Erythroblast (primary cell): ENCODE data around the gene FALEC.
"Not testable (repeated sequence)": the region's sequence is repeated elsewhere in the genome, so short reads cannot be mapped to it uniquely, and the experiment has no call there.

Experiments
- DNase-seq, 2 experiments: peaks; one replicate each; lab custom pipeline; 2025; lab: John Stamatoyannopoulos, UW
- GATA1 ChIP-seq: IDR thresholded peaks from 2 replicates; pipeline ENCODE4 v1.6.1; 2011; ENCODE audit warnings: low read depth, mild to moderate bottlenecking, control low read depth, low read length, moderate library complexity
- POLR2A ChIP-seq: IDR thresholded peaks from 2 replicates; pipeline ENCODE4 v1.6.1; 2011; ENCODE audit warnings: mild to moderate bottlenecking, low read length

Gene FALEC

DNA sequence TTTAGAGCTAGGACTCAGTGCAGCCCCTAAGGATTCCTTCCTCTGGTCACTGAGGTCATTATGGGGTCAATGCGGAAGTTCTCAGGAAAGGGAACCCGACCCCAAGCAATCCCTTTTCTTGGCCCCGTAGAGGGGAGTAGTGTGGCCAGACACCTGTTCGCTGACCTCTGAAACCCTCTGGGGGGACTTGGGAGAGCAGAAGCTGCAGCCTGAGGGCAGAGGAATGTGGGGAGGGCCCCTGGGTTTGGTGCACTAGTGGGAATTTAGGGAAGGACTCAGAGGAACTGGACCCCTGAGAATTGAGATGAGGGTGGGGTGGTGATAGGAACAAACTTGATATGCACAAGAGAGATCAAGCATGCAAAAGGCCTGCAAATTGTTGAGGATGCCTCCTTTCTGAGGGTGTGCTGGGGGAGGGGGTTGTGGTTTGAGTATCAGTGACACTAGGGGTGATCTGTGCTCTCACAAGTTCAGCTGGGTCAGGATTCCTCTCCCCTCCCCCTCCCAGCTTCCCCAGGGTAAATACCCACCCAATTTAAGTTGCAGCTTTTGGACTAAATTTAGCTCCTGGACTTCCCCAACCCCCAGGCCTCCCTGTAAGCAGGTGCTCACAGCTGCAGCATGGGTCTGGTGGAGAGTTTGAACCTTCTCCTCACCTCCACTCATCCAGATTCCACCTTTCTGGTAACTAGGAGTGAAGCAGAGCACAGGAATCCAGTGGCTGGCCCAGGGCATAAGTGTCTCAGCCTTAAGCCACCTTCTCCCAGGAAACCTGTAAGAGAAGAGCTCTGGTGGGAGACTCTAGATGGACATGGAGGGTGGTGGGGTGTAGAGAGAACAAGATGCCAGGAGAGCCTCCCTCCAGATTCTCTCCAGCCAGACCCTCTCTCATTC is 47.1 kb downstream of the FALEC start:
- no peak for TF ChIP-seq GATA1
- TF ChIP-seq POLR2A: no peak

DNA sequence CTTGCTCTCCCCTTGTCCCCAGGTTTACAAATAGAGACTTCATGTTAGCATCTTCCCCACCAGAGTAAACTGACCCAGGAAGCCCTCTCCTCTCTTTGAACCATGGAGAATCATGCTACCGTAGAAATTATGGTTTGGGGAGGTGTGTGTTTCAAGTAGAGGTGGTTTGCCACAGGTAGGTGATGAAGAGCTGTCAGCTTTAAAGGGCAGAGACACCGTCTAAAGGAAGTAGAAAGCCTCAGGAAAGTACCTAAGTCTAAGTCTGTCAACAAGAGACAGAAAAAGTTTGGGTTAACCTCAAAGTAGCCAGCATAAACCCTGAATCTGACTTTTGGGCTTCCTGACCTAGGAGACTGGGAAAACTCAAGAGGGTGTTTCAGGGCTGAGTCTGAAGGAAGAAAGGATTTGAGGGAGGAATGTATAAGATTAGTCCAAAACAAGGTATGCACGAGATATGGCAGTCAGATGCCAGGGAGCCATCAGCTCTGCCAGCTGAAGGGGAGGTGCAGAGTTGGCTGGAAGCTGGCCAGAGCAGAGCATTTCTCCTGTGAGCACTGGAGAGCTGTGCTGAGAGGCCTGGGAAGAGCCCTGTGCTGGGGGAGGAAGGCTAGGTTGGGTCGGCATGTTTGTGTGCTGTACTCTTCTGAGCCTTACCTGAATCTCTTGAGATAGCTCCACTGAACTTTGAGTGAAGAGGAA is 47.9 kb downstream of the FALEC start:
- DNase-seq: peak; percentile 58 to 71
- TF ChIP-seq POLR2A (peak; percentile 51), GATA1 (no peak)

More for the DNA sequence above, 47.1 kb downstream of the FALEC start:
- peak; percentile 51 to 61 for DNase-seq

DNA sequence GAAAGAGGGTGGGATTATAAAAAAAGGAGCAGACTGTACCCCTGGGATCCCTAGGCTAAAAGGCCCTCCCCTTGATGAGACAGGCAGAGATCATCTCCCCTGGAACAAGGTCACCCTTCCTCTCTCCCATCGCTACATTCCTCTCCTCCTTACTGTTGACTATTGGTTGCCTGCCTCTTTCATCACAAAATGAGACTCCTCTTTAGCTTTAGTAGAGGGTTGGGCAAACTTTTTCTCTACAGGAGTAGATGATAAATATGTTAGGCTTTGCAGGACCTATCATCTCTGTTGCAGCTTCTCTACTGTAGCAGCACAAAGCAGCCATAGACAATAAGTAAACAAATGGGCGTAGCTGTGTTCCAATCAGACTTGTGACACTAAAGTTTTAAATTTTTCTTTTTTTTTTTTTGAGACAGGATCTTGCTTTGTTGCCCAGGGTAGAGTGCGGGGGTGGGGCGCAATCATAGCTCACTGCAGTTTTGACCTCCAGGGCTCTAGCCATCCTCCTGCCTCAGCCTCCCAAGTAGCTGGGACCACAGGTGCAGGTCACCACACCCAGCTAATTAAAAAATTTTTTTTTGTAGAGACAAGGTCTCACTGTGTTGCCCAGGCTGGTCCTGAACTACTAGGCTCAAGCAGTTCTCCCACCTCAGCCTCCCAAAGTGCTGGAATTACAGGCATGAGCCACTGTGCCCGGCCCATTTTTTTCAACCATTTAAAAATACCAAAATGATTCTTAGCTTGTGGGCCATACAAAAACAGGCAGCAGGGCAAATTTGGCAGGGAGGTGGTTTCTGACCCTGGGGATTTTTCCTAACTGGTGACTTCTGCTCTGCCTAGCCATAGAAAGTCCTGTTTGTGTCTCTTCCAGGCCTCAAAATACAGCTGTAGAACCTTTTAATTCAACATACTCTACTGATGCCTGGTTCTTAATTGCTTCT is 48.8 kb downstream of the FALEC start:
- DNase-seq: peak; percentile 41 to 73
- no peak for TF ChIP-seq GATA1
- peak; percentile 36 for TF ChIP-seq POLR2A

DNA sequence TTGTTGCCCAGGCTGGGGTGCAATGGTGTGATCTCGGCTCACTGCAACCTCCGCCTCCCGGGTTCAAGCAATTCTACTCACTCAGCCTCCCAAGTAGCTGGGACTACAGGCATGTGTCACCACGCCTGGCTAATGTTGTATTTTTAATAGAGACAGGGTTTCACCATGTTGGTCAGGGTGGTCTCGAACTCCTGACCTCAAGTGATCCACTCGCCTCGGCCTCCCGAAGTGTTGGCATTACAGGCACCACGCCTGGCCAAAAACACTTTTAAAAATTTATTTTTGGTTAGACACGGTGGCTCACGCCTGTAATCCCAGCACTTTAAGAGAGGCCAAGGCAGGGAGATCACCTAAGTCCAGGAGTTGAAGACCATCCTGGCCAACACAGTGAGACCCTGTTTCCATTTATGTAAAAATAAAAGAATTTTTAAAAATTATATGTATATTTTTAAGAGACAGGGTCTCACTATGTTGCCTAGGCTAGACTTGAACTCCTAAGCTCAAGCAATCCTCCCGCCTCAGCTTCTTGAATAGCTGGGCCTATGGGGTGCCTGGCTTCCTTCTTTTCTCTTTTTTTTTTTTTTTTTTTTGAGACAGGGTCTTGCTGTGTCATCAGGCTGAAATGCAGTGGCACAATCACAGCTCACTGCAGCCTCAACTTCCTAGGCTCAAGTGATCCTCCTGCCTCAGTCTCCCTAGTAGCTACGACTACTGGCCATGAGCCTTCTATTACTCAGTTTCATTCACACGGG is 49.9 kb downstream of the FALEC start:
- DNase-seq: not testable (repeated sequence)

DNA sequence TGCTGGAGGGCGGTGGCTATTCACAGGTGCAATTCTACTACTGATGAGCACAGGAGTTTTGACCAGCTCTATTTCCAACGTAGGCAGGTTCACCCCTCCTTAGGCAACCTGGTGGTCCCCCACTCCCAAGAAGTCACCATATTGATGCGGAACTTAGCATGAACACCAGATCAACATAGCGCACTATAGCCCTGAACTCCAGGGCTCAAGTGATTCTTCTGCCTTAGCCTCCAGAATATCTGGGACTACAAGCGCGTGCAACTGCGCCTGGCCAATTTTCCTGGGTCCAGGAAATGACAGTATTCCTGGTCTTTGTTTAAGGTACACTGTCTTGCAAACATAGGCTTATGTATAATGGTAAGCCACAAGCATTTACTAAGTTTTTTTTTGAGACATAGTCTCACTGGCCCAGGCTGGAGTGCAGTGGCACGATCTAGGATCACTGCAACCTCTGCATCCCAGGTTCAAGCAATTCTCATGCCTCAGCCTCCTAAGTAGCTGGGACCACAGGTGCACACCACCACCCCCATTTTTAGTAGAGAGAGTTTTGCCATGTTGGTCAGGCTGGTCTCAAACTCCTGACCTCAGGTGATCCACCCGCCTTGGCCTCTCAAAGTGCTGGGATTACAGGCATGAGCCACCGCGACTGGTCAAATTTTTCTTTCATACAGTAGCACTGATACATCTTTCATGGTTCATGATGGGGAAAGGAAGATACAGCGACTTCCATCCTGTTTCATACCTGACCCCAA is 51.2 kb downstream of the FALEC start:
- TF ChIP-seq POLR2A (no peak), GATA1 (no peak)
- DNase-seq: no peak

DNA sequence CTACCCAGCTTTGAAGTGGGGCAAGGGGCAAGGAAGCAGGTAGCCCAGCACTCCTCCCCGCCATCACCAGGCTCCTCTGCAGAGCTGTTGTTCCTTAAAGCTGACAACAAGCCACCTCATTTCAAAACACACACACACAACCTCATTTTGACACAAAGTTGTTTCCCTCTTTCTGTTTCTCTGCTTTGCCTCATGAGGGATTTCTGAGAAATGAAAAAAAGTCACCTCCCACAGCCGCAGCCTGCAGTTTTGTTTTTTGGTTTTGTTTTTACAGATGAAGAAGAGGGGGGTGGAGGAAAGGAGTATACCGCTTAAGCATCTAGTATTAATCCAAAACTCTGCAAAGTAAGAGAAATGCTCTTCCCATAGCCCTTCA is 51.8 kb downstream of the FALEC start:
- DNase-seq: peak in 1 of 2 experiments; percentile 62
- TF ChIP-seq POLR2A (no peak), GATA1 (no peak)

DNA sequence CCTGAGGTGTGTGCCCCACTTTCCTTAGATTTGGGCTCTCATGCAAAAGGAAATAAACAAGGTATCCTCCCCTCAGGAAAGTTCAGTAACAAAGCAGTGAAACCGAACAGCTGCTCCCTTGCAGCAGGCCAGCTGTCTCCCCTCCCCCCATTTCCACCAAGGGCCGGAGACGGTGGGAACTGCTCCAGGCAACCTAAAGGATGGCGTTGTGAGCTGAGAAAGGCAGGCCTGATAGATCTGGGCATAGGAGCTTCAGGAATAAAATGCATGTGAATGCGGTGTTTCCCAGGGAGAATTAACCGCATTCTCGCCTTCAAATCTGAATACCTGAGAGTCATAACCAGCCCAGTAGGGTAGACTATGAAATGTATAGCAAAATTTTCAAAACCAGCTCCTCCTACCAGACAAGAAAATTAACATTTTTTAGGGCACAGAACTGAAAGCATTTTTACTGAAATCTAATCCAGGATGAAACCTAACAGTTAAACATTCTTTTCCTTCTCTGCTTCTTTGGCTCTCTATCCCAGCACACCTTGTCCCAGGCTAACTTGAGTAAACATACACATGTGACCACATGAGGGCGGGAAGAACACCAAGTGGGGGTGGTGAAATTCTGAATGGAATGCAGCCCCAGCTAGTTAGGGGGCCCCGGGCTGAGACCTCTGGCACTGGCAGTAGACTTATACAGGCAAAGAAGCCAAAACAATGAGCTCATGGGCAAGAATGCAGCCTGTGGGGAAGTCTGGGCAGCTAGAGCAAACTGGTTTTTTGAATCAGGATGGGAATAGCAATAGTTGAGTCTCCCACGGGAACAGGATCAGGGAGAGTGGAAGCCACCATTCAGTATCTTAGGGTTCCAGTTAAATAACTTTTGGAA is 52.4 kb downstream of the FALEC start:
- peak in 1 of 2 experiments; percentile 60 for DNase-seq
- TF ChIP-seq POLR2A (no peak), GATA1 (no peak)

DNA sequence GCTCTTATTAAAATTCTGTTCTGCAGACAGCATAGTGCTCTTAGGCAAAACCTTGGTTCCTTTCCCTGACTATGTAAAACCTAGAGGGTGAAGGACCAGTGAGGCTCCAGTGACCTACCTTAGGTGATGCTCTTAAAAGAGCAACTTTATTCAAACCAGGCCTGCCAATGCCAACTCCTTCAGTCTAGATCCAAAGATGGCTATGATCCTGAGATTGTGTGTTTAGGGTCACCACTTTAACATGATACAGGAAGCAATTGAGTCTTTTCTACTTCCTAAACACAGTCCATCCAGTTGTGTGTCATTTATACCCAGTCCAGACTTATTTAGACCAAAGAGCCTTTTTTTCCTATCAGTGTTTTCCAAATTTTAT is 53.0 kb downstream of the FALEC start:
- peak; percentile 40 for TF ChIP-seq POLR2A
- TF ChIP-seq GATA1: no peak
- DNase-seq: peak in 1 of 2 experiments; percentile 46

DNA sequence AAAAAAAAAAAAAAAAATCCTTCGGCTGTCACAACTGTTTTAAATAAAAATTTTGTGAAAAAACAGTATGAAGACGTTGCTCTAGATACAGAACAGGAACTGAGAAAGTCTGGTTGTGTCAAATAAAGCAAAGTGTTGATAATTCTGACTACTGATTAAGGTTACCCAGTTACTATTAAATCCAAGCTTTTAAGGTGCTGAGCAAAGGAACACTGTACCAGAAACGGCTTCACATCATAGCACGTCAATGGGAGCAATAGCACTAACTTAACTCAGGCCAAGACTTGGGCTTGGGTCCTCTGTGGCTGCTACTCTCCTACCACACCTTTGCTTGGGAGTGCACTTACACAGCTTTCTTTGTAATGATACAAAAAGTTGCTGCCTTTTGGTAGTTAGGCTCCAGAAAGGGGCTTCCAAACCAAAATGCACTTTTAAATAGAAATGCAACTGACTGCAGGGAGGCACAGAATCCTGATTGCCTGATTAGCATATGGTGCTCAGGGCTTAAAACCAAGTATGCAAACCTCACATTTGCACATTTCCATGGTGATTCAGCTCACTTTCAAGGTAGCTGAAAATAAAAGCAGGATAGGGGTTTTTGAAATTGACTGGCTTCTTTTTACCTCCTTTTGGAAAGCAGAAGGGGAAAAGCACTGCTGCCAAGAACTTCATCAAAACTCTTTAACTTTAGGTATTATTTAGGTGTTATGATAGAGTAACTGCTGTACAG is 57.5 kb downstream of the FALEC start:
- no peak for DNase-seq

DNA sequence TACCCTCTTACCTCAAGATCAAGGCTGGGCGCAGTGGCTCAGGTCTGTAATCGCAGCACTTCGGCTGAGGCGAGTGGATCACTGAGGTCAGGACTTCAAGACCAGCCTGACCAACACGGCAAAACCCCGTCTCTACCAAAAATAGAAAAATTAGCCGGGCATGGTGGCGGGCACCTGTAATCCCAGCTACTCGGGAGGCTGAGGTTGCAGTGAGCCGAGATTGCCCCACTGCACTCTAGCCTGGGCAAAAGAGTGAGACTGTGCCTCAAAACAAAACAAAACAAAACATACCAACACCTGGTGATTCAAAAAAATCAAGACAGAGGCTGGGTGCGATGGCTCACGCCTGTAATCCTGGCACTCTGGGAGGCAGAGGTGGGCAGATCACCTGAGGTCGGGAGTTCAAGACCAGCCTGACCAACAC is 58.1 kb downstream of the FALEC start:
- not testable (repeated sequence) for DNase-seq

More for the DNA sequence above, 57.5 kb downstream of the FALEC start:
- TF ChIP-seq GATA1: no peak
- TF ChIP-seq POLR2A: peak; percentile 59
